Fibroblast of lung (primary cell): ENCODE measurements around the gene NPTX1. TPM values are rescaled to one million over a fixed set of nuclear protein-coding genes. Genes with fewer than 3 reads are reported as not detected.

Source experiments
- DNase-seq, 2 donors: peaks; one replicate each; pipeline versions ENCODE4 v3.0.0 to v3.0.0-alpha.2; 2010; ENCODE audit warnings: low read depth in 2 of 2
- H2AFZ ChIP-seq: 2 replicates; pipeline ENCODE4 v1.5.1; 2012; ENCODE audit warnings: low read length, control low read depth, inconsistent platforms
- H3K27ac ChIP-seq: 2 replicates; pipeline ENCODE4 v1.5.1; 2011; ENCODE audit warnings: low read length, control low read depth; ENCODE audit not compliant: insufficient read depth
- H3K27me3 ChIP-seq: 2 replicates; pipeline ENCODE4 v1.5.1; 2011; ENCODE audit warnings: mild to moderate bottlenecking, low read length; ENCODE audit not compliant: control insufficient read depth, insufficient read depth
- H3K36me3 ChIP-seq: 2 replicates; pipeline ENCODE4 v1.5.1; 2011; ENCODE audit warnings: low read length; ENCODE audit not compliant: control insufficient read depth, insufficient read depth
- H3K4me1 ChIP-seq: 2 replicates; pipeline ENCODE4 v1.5.1; 2011; ENCODE audit warnings: low read length; ENCODE audit not compliant: control insufficient read depth, insufficient read depth; ENCODE audit errors: extremely low read depth
- H3K4me2 ChIP-seq: 2 replicates; pipeline ENCODE4 v1.5.1; 2011; ENCODE audit warnings: low read length, control low read depth; ENCODE audit not compliant: insufficient read depth; ENCODE audit errors: extremely low read depth
- H3K4me3 ChIP-seq, 4 experiments: fragments of 200-600 bp in 1 of 4; sonication (generic) in 1 of 4; replicated peaks in 1 of 4; 2 replicates each; pipeline ENCODE4 v1.5.1; 2011 to 2016; ENCODE audit warnings: low read length in 4 of 4, low read depth in 3 of 4, mild to moderate bottlenecking in 3 of 4, control low read depth in 2 of 4, inconsistent platforms in 1 of 4, mixed read lengths in 1 of 4; ENCODE audit not compliant: insufficient read depth in 1 of 4; ENCODE audit errors: control extremely low read depth in 1 of 4
- H3K79me2 ChIP-seq: 2 replicates; pipeline ENCODE4 v1.5.1; 2012; ENCODE audit warnings: mild to moderate bottlenecking, low read length, inconsistent platforms; ENCODE audit not compliant: control insufficient read depth, insufficient read depth
- H3K9ac ChIP-seq: 2 replicates; pipeline ENCODE4 v1.5.1; 2011; ENCODE audit warnings: mild to moderate bottlenecking, low read length, control low read depth; ENCODE audit not compliant: insufficient read depth
- H3K9me3 ChIP-seq: 2 replicates; pipeline ENCODE4 v1.5.1; 2012; ENCODE audit warnings: low read depth, low read length; ENCODE audit not compliant: control insufficient read depth, insufficient read depth
- H4K20me1 ChIP-seq: 2 replicates; pipeline ENCODE4 v1.5.1; 2011; ENCODE audit warnings: low read length; ENCODE audit not compliant: control insufficient read depth, insufficient read depth; ENCODE audit errors: extremely low read depth
- CTCF ChIP-seq, 2 donors: IDR thresholded peaks in 1 of 2; conservative IDR thresholded peaks in 1 of 2; 1 replicate in 1 of 2; 2 replicates in 1 of 2; pipeline ENCODE4 v1.5.1; 2011 to 2012; ENCODE audit warnings: low read length in 2 of 2, control low read depth in 1 of 2, inconsistent platforms in 1 of 2, low read depth in 1 of 2, mild to moderate bottlenecking in 1 of 2
- EZH2 ChIP-seq: IDR thresholded peaks from 2 replicates; pipeline ENCODE4 v1.5.1; 2012; ENCODE audit warnings: low read length, control low read depth, mild to moderate bottlenecking; ENCODE audit errors: missing control alignments
- polyA plus RNA-seq, 2 donors: library from polyadenylated mRNA; depleted of rRNA in 1 of 2; stranded (reverse) in 1 of 2; unstranded in 1 of 2; fragments of >200 nt; gene quantifications; 2 replicates each; pipeline ENCODE4 v1.2.1, GENCODE V29; 2011 to 2012; ENCODE audit warnings: missing spikeins in 1 of 2
- total RNA-seq: library from RNA; depleted of rRNA; stranded (reverse); fragments of >200 nt; gene quantifications from 2 replicates; pipeline ENCODE4 v1.2.1, GENCODE V29; 2014

NPTX1 gene
- total and polyA plus RNA-seq, 2 donors (not counting 1 experiment from before 2014, with no cell fraction given) = 14.9 to 31.2 TPM

GRCh38 chr17:80443498-80443897 lies 32.9 kb downstream of the NPTX1 start:
- no peak for TF ChIP-seq EZH2
- TF ChIP-seq CTCF (conservative IDR thresholded peaks at IDR 0.05 in 1 of 2, IDR thresholded peaks at IDR 0.05 in 1 of 2; ENCODE audit: low read depth in 1 of 2, low read length in 2 of 2) = no peak
- no peaks in the 10 kb centered on the region for H3K27me3 ChIP-seq
- H3K79me2 ChIP-seq = no peaks in the 10 kb centered on the region
- no peak overlapping the region for H3K9ac ChIP-seq
- H2AFZ ChIP-seq = no peak overlapping the region
- no peak overlapping the region for H3K27ac ChIP-seq
- no peaks in the 10 kb centered on the region for H3K36me3 ChIP-seq
- no peak for DNase-seq
- H4K20me1 ChIP-seq = no peaks in the 10 kb centered on the region
- no peaks in the 10 kb centered on the region for H3K4me1 ChIP-seq
- no peaks in the 10 kb centered on the region for H3K9me3 ChIP-seq
- H3K4me3 ChIP-seq = no peak overlapping the region
- no peak overlapping the region for H3K4me2 ChIP-seq

DNA sequence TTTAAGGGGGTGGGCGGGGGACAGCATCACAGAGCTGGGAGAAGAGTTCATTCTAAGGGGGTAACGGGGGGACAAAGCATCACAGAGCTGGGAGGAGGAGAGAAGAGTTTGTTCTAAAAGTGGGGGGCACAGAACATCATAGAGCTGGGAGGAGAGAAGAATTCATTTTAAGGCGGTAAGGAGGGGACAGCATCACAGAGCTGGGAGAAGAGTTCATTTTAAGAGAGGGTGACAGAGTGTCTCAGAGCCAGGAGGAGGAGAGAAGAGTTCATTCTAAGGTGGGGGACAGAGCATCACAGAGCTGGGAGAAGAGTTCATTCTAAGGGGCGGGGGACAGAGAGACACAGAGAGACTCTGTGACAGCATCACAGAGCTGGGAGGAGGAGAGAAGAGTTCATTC lies 33.6 kb downstream of the NPTX1 start:
- Histone ChIP-seq H4K20me1 (no peaks in the 10 kb centered on the region), H3K36me3 (no peaks in the 10 kb centered on the region), H3K79me2 (no peaks in the 10 kb centered on the region), H3K4me2 (no peak overlapping the region), H3K4me1 (no peaks in the 10 kb centered on the region), H3K27me3 (no peaks in the 10 kb centered on the region), H3K9ac (no peak overlapping the region), H3K27ac (no peak overlapping the region), H2AFZ (no peak overlapping the region), H3K9me3 (no peaks in the 10 kb centered on the region), H3K4me3 (no peak overlapping the region)
- DNase-seq = no peak
- TF ChIP-seq EZH2 = no peak
- no peak for TF ChIP-seq CTCF (conservative IDR thresholded peaks at IDR 0.05 in 1 of 2, IDR thresholded peaks at IDR 0.05 in 1 of 2; ENCODE audit: low read depth in 1 of 2, low read length in 2 of 2)

GRCh38 chr17:80442323-80442659 lies 34.1 kb downstream of the NPTX1 start:
- Histone ChIP-seq H4K20me1 (no peaks in the 10 kb centered on the region), H2AFZ (no peak overlapping the region), H3K4me3 (no peak overlapping the region), H3K27ac (no peak overlapping the region), H3K9me3 (no peaks in the 10 kb centered on the region), H3K9ac (no peak overlapping the region), H3K79me2 (no peaks in the 10 kb centered on the region), H3K36me3 (no peaks in the 10 kb centered on the region), H3K4me1 (no peaks in the 10 kb centered on the region), H3K4me2 (no peak overlapping the region), H3K27me3 (peaks cover 3% of the 10 kb centered on the region)
- no peak for TF ChIP-seq CTCF (conservative IDR thresholded peaks at IDR 0.05 in 1 of 2, IDR thresholded peaks at IDR 0.05 in 1 of 2; ENCODE audit: low read depth in 1 of 2, low read length in 2 of 2)
- no peak for TF ChIP-seq EZH2
- DNase-seq = no peak
